GM12864 (cell line): ENCODE measurements around the gene GPD2.
"Not testable (repeated sequence)": the region's sequence is repeated elsewhere in the genome, so short reads cannot be mapped to it uniquely, and the experiment has no call there.

ENCODE experiments used
- DNase-seq: peaks from one replicate; pipeline ENCODE4 v3.0.0-alpha.2; 2011; ENCODE audit warnings: low read depth
- H3K4me3 ChIP-seq: 2 replicates; pipeline ENCODE4 v1.5.1; 2011; ENCODE audit warnings: mild to moderate bottlenecking, low read depth, low read length, control low read depth
- TF ChIP-seq, protein P1 (sequence below): IDR thresholded peaks from 2 replicates; pipeline ENCODE4 v1.5.1; 2011; ENCODE audit warnings: low read depth, mild to moderate bottlenecking, moderate library complexity, low read length, control low read depth, inconsistent platforms; ENCODE audit errors: missing control alignments

The GPD2 gene

GRCh38 chr2:156486147-156486546 is 50.0 kb downstream of the GPD2 start:
- no peak for DNase-seq
- H3K4me3 ChIP-seq = no peak overlapping the region
- TF ChIP-seq, protein P1, sequence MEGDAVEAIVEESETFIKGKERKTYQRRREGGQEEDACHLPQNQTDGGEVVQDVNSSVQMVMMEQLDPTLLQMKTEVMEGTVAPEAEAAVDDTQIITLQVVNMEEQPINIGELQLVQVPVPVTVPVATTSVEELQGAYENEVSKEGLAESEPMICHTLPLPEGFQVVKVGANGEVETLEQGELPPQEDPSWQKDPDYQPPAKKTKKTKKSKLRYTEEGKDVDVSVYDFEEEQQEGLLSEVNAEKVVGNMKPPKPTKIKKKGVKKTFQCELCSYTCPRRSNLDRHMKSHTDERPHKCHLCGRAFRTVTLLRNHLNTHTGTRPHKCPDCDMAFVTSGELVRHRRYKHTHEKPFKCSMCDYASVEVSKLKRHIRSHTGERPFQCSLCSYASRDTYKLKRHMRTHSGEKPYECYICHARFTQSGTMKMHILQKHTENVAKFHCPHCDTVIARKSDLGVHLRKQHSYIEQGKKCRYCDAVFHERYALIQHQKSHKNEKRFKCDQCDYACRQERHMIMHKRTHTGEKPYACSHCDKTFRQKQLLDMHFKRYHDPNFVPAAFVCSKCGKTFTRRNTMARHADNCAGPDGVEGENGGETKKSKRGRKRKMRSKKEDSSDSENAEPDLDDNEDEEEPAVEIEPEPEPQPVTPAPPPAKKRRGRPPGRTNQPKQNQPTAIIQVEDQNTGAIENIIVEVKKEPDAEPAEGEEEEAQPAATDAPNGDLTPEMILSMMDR = no peak

DNA sequence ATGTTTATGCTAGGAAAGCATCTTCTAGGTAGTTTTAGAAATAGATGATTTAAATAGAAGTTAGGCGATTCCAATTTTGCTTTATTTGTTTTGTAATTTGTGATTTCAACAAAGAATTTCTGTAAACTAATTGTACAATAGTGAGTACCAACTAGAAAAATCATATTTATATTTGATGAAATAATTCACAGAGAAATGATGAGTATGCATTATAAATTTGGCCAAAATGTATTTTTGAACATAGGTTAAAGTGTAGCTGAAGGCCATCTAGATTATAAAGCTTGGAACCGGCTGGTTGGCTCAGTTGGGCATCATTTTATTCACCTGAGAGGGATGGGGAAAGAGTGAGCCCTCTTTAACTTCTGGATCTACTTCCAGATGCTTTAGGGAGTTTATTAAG is 50.4 kb downstream of the GPD2 start:
- no peak overlapping the region for H3K4me3 ChIP-seq
- no peak for DNase-seq
- TF ChIP-seq, protein P1 = no peak

DNA sequence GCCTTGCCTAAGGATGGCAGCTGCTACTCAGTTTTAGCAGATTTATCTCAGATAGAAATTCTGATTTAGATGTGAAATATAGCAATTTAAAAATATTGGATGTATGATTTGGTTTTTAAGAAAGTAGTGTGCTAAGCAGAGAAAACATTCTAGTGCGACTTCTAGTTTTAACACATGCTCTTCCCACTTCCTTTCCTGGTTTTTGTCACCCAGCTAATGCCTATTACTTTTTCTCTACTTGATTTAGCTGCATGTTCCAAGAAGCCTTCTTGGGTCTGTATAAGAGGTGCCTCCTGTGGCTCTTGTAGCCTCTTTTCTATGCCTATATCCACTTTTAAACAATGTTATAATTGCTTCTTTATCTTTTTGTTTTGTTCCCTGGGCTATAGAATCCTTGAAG is 53.0 kb downstream of the GPD2 start:
- TF ChIP-seq, protein P1 = no peak
- H3K4me3 ChIP-seq = no peak overlapping the region
- no peak for DNase-seq

- H3K4me3 ChIP-seq = no peak overlapping the region
- DNase-seq = no peak
- TF ChIP-seq, protein P1 = no peak
These were observed 53.7 kb downstream of the GPD2 start for GRCh38 chr2:156489750-156490465.

GRCh38 chr2:156490466-156490840 is 54.3 kb downstream of the GPD2 start:
- H3K4me3 ChIP-seq = no peak overlapping the region
- no peak for DNase-seq
- TF ChIP-seq, protein P1 = no peak

DNA sequence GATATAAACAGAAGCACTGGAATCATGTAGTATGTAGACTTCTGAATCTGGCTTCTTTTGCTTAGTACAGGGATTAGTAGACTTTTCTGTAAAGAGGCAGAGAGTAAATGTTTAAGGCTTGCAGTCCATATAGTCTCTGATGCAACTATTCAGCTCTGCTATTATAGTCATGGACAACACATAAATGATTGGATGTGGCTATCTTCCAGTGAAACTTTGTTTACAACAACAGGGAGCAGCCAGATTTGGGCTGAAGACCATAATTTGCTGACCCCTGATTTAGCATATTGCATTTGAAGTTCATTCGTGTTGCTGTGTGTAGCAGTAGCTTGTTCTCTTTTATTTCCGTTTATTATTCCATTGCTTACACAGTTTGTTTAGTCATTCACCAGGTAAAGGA is 55.0 kb downstream of the GPD2 start:
- DNase-seq = no peak
- H3K4me3 ChIP-seq = no peak overlapping the region
- TF ChIP-seq, protein P1 = no peak

DNA sequence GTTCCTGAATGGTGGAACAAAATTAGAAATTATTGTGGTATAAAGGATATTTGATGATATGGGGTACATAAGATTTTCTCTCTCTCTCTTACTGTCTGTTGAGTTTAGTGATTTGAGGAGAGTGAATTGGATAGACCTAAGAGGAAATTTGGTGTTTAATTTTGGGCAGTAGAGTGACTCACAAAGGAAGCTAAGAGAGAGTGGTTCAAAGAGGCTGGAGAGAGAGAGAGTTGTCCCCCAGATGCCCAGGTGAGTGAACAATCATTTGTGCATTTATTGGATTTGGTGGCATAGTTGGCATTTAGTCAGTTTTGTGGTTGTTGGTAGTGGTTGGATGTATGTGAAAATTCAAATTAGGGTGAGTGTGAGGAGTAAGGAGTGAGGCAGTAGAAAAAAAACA is 56.8 kb downstream of the GPD2 start:
- TF ChIP-seq, protein P1 = no peak

DNA sequence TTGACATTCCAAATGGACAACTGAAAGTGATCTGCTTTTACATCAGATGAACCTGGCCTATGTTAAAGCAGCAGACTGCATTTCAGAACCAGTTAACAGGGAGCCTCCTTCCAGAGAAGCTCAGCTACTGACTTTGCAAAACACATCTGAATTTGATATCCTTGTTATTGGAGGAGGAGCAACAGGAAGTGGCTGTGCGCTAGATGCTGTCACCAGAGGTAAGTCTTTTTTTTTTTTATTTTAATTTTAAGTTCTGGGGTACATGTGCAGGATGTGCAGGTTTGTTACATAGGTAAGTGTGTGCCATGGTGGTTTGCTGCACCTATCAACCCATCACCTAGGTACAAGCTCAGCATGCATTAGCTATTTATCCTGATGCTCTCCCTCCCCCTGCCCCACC is 59.8 kb downstream of the GPD2 start:
- H3K4me3 ChIP-seq, DNase-seq: not testable (repeated sequence)

More for the DNA sequence above, 56.8 kb downstream of the GPD2 start:
- DNase-seq = no peak
- no peak overlapping the region for H3K4me3 ChIP-seq
